ENCODE results near the gene CSF2.

DNA sequence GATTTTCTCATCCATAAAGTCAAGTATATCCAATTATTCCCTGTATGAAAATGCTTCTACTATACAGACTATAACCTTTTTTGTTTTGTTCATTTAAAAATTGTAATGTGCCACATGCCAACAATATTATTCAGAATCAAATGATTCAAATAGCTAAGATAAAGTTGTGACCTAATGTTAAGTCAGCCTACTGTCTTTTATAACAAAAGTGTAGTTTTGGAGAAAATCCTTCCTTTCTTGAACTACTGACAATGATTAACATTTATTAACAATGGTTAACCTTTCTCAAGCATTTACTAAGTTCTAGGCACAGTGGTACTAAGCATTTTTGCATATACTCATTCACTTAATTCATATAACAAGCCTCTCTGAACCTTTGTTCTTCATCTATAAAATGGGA is 25.0 kb downstream of the CSF2 start:
- TF ChIP-seq SPI1 (IDR thresholded peaks at IDR 0.05; ENCODE audit: low read depth, low read length) (no peak), POLR2A (IDR thresholded peaks at IDR 0.05; ENCODE audit: low read depth, low read length) (no peak), TAF1 (IDR thresholded peaks at IDR 0.05; ENCODE audit: low read depth, low read length) (no peak), POLR2AphosphoS5 (IDR thresholded peaks at IDR 0.05; ENCODE audit: low read depth, low read length) (no peak), POU2F2 (IDR thresholded peaks at IDR 0.05; ENCODE audit: low read depth, low read length) (no peak)

Data from GM12891 (cell line).